Measurements from ENCODE around the gene FBXW12.

FBXW12 gene

DNA sequence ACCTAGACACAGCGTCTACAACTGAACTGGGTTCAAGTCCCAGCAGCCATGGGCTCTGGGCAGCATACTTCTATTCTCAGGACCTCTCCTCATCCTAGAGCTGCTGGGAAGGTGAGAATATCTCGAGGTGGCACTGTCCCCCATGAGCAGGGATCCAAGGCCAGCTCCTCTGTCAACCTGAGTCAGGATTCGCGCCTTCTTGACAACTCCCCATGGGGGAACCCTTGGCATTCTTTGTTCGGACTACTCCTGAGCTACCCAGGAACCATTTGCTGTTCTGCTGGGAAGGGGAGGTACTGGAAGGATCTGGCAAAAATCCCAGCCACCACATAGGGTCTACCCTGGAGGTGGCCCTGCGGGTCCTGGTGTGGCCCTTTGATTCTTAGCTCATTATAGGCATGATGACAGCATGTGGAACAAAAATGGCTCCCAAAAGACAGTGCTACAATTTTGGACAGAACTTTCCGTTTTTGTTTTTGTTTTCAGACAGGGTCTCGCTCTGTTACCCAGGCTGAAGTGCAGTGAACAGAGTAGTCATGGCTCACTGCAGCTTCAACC lies 35.6 kb downstream of the FBXW12 start:
- no peak for DNase-seq (ENCODE audit: low read depth in 2 of 2)

DNA sequence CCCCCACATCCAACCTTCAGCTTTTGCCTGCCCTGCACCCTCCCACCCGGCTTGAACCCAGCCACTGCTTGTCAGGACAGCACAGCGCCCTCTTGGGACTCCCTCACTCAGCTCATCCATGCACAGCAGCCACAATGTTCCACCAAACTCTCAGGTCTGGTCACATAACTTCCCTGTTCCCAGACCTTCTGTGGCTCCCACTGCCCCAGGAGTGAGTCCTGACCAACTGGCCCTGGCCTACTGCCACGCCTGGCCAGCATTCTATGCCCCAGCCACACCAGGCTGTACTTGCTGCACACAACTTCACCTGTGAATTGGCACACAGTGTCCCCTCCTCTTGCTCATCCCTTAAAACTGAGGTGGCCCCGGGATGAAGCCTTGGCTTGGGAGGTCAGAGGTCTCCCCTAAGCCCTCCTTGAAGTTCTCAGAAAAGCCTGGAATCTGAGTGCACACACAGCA lies 36.8 kb downstream of the FBXW12 start:
- no peak for DNase-seq (ENCODE audit: low read depth in 2 of 2)

DNA sequence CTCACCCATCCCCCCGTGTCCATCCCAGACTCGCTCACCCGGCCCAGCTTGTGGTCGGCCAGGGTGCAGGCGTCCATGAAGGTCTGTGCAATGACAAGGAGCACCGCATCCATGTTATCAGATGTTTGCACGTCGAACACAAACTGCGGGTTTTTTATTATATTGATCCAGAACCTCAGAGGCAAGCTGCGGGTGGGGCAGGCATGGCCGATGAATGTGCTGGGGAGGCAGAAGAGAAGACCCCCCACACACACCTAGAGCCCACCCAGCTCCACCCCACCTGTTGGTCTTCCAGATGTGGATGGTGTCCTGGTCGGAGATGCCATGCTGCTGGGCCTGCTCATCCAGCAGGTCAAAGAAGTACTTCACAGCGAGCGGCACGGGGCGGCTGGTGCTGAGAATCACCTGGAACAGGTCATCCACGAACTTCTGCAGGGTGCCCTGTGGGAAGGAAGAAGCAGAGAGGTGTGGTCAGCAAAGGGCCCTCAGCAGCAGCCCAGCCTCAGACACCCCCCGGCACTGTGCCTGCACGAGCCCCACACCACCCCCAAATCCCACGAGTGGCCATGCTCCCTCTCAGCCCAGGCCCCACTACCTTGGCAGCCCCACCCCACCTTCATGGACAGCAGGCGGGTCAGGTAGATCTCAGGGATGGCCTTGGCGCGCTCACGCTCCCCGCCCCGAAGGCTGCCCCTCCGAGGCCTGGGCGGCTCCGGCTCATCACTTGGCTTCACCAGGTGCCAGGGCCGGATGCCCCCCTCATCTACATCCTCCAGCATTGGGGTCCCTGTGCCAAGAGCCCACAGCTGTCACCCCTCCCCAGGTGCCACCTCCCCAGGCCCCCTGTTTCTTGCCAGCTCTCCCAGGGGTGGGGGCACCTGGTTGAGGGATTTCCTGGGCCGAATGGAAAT lies 37.5 kb downstream of the FBXW12 start:
- no peak for DNase-seq (ENCODE audit: low read depth in 2 of 2)

DNA sequence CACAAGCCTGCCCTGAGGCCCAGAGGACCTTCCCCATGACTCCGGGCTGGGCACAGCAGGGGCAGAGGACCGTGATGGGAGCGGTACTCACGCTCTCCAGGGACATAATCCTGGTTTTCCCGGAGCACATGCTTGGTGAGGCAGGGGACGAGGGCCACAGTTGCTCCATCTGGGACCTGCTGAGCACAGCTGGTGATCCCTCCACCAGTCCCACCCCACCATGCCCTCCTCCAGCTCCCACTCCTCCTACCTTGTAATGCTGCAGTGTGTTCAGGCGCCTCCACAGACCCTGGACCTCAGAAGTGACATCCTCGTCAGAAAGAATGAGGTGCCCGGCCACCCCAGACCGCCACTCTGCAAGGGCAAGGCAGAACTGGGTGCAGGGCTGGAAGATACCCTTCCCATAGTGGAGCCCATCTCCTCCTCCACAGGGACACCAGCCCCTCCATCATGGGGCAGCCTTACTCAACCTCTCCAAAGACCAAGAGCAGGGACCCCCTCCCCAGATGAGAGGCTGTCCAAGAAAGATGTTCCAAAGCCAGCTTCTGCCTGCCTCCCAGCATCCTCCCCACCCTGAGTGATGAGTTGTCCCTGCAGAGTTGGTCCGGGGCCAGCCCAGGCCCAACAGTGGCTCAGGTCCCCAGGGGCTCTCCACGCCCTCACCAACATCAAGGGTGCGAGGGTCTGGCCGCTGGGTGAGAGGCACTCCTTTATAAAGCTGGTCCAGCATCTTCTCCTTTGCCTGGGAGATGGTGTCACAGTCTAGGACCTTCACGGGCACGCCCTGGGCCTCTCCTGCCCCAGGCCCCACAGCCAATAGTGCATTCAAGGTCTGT lies 38.4 kb downstream of the FBXW12 start:
- DNase-seq (ENCODE audit: low read depth in 2 of 2), result no peak

DNA sequence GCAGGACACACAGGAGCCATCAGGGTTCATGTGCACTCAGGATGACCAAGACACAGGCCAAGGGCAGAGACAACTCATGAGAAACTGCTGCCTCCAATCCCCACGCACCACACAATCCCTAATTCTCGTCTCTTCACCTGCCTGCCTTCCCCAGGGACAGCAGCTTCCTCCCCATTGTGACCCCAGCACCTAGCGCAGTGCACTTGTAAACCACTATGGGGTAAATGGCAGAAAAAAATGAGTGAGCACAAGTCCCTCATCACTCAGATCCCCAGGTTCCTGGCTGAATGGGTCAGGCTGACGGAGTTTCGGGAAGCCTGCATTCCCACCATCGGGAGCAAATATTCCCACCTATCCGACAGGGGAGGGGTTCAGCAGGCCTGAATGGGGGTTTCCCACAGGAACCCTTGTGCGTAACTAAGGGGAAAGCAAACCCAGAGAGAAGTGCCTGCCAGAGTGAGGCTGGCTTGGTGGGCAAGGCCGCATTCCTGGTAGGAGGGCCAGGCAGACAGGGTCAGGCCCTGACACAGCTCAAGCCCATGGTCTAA lies 39.1 kb downstream of the FBXW12 start:
- DNase-seq (ENCODE audit: low read depth in 2 of 2), result no peak

DNA sequence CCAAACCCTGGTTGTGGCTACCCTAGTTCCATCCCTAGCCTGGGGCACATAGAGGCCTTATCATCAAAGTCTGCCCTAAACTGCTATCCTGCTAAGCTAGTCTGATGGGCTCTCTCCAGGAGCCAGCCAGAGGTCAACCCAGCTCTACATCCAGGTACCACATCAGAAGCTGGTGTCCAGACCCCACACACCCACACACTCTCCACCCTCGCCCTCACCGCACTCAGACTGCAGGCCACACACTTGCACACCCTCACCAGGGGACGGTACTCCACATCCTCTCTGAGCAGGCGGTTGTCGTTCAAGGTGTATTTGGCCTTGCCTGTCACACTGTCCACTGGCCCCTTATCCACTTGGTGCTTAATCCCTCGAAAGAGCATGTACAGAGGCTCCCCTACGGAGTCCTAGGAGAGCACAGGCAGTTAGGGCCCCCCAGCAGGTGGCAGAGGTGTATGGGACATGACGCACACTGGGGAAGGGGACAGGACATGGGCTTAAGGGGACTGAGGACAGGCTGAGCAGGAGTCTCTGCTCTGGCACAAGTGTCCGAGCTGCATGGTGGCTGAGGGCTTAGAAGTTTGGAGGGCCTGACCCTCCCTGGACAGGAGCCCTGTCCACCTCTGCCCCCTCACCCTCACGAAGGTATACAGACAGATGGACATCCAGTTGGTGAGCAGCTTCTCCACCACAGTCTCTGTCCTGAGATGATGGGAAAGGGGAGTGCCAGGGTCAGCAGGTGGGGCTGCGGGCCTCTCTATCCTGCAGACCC lies 39.8 kb downstream of the FBXW12 start:
- no peak for DNase-seq (ENCODE audit: low read depth in 2 of 2)

DNA sequence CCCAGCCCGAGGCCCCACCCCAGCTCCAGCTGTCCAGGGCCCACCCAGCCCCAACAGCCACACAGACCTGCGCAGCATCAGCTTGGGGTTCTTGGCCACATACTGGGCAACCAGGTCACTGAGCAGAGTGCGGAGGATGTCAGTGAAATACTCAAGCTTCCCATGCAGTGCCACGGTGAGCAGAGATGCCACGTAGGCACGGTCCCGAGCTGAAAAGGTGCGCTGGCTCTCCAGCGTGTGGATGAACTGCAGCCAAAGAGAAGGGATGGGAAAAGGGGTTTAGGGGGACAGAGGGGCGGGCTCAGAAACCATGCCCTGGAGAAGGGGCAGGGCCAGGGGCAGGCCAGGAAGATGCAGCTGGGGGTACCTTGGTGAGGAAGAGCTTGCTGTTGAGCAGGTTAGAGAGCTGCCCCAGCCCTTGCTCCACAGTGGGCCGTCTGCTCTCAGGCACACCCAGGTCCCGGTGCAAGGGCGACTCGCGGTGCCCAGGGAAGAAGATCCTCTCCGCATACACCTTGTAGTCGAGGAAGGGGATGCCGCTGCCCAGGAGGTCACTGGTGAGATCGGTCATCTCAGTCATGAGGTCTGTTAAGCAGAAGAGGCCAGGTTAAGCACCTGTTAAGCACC lies 40.5 kb downstream of the FBXW12 start:
- DNase-seq (ENCODE audit: low read depth in 2 of 2), result no peak

DNA sequence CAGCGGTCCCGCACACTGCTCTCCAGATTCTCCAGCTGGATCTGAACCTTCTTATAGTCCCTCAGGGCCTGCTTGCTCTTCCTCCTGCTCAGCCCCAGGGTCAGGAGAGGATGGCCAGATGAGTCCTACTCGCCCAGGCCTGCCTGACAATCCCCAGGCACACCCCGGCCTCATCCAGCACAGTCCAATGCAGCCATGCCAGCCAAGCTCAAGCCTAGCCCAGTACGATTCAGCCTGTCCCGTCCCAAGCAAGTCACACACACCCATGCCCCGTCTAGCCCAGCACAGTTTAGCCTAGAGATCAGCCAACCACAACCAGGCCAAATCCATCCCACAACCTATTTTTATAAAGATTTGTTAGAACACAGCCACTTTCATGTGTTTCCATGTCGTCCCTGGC lies 41.1 kb downstream of the FBXW12 start:
- no peak for DNase-seq (ENCODE audit: low read depth in 2 of 2)

DNA sequence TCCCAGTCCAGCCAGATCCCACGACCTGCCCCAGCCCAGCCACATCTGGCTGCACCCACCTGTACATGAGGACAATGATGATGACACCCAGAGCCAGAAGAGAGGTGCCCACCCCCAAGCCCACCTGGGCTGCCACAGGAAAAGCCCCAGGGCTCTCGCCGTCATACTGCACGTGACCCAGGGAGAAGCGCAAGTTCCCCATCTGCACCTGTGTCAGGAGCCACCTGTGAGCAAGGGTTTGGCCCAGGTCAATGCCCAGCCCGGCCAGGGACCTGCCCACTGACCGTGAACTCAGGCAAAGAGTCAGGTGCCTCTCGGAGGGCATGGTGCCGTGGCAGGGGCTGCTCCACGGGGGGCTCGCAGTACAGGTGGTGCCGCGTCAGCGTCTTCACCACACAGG lies 41.6 kb downstream of the FBXW12 start:
- DNase-seq (ENCODE audit: low read depth in 2 of 2), result no peak

DNA sequence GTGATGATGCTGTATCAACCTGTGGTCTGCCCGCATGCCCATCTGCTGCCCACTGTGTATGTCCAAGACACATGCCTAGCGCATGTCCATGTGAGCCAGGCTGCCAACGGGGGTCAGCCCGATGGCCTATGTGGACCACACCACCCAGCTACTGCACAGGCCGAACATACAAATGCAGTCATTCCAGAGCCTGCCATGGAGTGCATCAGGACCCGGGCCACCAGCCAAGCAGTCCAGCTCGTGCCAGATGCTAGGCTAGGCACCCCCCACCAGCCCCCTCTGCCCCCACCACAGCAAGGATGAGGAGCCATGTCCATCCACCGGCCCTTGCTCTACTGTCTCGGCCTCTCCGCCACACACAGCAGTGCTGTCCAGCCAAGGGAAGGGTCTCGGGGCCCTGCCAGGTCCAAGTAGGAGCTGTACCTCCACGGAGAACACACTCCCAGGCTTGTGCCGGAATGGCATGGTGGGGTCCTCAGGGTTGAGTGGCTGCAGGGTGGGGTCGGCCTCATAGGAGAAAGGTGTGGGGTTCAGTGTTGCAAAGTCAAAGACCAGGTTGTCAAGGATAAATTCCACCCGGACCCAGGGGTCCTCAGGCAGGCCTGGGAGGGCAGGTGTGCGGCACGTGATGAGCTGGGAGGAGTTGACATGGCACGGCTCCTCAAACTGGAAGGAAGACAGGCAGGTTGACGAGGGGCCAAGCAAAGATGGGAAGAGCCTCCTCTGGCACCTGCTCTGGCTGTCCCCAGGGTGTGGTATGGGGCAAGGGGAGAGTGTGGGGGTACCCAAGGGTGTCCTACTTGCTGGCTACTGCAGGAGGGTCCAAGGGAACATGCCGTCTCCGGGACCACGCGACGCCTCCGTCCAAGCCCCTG lies 42.6 kb downstream of the FBXW12 start:
- DNase-seq (ENCODE audit: low read depth in 2 of 2), result no peak

DNA sequence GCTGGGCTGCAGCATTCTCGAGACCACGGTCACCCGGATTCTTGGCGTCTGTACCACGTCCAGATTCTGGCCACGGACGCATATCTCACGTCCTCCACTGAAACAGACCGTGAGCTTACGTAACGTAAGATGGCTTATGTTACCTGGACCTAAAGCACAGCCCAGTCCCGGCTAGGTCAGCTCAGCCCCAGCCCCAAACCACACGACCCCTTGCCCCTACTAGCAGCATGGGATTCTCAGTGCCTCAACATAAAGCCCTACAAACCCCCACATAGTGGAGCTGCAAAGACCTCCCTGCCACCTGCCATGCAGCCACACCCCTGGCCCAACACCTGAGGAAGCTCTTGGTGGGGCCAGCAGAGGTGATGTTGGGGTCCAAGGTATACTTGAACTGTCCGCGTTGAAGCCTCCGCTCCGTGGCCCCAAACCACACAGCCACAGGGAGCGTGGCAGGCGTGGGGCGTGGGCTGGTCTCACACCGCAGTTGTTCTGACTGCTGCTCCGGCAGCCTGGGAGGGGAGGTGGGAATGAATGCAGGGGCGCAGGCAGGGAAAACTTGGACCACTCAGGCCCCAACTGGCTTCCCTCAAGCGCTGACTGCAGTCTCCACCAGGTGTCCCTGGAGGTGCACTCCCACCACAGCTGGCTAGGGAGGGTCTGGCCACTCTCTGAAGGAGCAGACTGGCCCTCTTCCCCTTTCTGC lies 43.4 kb downstream of the FBXW12 start:
- DNase-seq (ENCODE audit: low read depth in 2 of 2), result no peak

DNA sequence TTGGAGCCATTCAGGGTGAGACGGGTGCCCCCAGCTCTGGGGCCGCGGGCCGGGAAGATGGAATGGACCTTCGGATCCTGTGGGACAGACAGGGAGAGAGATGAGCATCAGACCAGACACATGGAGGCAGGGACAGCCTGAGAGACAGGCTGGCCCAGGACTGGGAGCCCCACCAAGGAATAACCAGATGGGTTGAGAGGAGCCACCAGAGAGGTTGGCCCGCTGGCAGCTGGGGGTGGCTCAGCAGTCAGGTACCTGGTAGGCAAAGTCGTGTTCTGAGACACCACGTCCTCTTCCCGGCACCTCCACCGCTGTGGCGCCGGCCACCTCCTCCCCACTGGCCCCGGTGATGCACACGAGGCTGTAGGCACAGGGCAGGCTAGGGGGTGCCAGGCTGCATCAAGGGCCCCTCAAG lies 44.1 kb downstream of the FBXW12 start:
- no peak for DNase-seq (ENCODE audit: low read depth in 2 of 2)

DNA sequence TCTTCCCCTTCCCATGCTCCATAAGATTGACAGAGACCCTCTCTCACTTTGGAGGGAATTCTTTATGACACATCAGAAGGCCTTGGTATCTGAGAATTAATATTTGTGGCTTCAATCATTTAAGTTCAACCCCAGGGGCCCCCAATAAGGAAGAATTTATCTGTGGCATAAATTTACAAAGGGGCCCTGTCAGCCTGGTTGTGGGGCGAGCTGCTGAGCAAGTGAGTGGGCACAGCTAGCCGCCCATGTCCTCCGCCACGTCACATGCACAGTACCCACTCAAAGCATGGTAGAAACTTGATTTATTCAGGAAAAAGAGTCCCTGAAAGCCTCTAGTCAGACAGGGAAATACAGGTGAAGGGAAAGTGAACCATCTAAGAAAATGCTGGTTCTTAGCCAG lies 44.5 kb downstream of the FBXW12 start:
- DNase-seq (ENCODE audit: low read depth in 2 of 2), result no peak

DNA sequence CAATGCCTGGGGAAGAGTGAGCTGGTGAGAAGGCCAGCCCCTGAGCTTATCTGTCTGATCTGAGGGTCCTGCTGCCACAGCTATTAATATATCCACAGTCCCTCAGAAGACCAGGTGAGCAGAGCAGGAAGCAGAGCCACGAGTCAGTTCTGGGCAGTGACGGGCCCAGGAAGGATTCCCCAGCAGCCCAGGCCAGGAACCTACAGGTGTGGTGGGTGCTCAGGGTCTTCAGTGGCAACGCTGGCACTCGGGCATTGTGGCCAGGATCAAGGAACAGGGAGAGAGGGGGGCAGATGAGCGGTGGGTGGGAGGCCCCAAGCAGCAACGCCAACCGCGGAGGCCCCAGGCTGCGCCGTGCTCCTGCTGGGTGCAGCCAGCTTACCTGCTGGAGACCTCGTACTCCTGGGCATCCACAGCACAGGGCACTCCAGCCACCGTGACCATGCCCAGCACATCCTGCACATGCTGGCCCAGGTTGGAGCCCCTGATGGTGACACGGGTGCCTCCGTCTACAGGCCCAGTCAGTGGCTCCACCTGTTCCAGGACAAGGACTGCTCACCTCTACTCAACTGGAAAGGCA lies 45.6 kb downstream of the FBXW12 start:
- DNase-seq (ENCODE audit: low read depth in 2 of 2), result no peak

DNA sequence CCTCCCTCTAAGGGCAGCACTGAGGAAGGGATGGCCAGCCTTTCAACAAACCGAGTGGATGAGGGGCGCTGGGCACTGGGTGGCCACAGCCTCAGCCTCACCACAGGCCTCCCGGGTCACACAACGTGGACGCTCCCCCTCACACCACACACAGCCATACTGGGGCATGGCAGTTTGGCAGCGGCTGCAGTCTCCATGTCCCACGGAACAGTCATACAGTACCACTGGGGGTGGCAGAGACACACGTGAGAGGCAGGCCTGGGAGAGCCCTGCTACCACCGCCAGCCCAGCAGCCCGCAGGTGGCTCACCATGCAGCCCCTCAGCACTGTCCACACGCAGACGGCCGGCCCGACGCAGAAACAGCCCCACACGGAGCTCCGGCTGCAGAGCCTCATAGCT lies 46.1 kb downstream of the FBXW12 start:
- DNase-seq (ENCODE audit: low read depth in 2 of 2), result no peak

DNA sequence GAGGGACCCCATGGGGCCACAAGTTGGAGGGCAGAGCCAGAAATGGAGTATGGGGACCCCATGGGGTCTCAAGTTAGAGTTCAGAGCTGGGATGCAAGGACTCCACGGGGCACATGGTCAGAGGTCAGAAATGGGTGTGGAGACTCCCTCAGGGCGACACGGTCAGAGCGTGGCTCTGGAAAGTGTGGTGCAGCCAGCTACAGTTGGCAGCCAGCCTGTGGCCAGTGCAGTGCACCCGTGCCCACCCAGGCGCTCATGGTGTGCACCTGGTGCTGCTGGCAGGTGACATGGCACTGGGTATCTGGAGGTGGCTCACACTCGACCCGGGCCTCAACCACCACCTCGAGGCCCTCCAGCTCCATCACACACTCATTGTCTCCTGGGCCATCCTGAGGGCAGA lies 46.6 kb downstream of the FBXW12 start:
- no peak for DNase-seq (ENCODE audit: low read depth in 2 of 2)

DNA sequence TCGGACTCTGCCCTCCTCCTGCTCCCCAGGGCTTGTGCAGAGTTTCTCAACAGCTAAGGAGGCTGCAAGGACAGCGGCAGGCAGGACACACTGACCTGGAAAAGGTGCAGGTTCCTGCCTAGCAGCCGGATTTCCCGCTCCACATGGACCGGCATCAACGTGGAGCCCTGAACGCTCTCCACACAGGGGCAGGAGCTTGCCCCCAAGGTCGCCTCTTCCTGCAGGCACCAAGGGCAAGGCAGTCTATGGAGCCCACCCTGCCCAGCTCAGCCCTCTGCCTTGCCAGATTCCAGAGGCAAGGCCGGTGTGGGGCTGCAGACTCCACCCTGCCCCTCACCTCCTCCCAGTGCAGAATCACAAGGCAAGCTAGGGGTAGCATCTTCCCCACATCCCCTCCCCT lies 47.1 kb downstream of the FBXW12 start:
- no peak for DNase-seq (ENCODE audit: low read depth in 2 of 2)

DNA sequence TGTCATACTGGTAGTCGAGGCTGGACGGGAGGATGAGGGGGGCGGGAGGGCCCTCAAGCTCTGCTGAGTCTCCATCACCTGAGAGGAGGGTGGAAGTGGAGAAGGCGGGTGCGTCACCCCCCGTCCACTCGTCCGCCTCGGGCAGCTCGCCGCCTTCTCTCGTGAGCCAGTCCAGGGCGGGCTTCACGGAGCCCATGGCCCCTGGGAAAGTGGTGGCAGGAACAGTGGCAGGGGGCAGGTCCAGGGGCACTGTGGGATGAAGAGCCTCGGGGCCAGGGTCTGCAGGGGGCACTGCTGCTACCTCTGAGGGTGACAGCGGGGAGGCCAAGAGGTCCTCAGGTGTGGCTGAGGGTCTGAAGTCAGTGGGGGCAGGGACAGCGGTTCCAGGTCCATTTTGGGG lies 47.6 kb downstream of the FBXW12 start:
- no peak for DNase-seq (ENCODE audit: low read depth in 2 of 2)

DNA sequence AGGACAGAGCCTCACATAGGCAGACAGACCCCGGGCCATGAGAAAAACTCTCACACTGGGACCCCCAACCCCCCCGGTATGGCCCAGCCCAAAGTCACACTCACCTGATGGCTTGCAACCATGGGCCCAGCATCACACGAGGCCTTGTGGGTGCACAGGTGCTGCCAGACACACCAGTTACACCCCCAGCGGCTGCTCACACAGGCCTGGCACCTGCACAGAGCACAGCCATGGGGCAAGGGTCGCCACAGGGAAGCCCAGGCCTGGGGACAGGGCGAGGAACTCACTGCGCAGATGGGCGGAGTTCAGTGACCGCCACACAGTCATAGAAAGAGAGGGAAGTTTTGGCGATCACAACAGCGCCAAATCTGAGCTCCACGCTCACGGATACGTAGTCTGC lies 48.5 kb downstream of the FBXW12 start:
- no peak for DNase-seq (ENCODE audit: low read depth in 2 of 2)

Data from stimulated activated CD8-positive, alpha-beta memory T cell treated with anti-CD3 and anti-CD28 coated beads, Interleukin-7, amount 100 ng/mL, for 1 hour (primary cell).